GM18519 (cell line): ENCODE results near the gene AGXT2.

ENCODE experiments used
- ATAC-seq: cut with Tn5 transposase; IDR thresholded peaks from one replicate; pipeline ENCODE4 v1.9.1; 2021; ENCODE audit warnings: mild to moderate bottlenecking, moderate library complexity; ENCODE audit not compliant: unreplicated experiment, low FRiP score

AGXT2 gene

DNA sequence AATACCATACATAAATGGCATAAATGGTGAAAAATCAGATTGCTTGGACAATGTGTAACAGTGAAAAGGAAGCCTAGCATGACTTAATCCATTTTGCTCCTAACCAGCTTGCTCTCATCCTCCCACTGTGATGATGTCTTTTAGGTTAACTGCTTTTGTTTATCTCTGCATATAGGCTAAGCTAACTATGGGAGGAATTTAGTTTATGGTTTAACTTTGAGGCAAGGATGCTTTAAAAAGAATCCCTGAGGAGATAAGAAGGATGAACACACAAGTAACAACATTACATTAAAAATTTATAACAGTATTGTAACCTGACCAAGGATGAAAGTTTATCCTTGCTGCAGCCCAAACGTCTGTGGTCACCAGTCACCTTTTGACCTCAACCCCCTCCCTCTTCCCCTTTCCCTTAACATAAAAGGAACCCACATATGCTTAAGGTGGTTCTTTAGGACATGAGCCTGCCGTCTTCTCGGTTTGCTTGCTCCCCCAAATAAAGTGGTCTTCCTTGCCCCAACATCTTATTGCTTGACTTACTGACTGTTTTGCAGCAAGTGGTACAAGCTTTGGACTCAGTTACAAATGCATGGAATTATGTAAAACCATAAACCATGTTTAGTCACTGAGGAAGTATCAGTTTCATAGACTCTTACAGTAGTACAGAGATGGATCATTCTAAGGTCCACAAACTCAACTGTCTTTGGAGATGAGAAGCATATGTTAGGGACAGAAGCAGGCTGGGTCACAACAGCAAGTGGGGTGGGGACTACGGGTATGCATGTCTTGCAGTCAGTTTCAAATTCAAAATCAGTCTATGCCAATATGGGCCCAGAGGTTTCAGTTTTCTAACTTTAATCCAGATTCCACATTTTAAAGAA, 31.3 kb downstream of the AGXT2 start:
- ATAC-seq: no peak

GRCh38 chr5:35015063-35015462, 32.7 kb downstream of the AGXT2 start:
- ATAC-seq: no peak

DNA sequence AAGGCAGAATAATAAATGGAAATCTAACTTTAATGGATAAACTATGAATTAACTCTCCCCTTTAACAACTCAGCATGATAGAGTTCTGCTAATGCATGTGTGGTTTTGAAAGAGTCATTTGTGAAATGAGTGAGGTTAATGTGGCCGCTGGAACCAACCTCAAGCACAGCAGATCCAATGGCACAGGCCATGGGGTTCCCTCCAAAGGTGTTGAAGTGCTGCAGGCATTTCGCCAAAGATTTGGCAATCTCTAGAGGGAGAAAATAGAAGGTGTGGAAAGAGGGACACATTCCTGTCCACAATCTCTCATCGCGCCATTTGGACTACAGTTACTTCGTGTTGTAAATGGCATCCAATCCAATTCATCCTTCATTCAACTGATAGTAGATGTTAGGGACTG, 35.0 kb downstream of the AGXT2 start:
- ATAC-seq: no peak

DNA sequence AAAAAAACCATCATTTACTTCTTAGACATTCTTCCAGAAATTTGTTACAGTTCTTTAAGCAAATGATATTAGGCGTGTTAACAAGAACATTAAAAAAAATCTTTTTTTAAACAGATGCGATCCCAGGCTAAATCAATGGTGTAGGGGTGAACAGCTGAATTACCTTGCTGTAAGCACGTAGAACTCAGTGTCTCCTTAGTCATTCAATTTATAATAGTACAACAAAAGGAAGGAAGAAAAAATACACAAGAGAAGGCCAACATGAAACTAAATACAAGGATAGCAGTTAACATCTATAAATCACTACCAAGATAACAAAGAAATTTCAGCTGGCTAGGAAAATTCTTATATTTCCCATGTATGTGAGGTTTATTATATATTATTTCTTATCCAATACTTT, 35.4 kb downstream of the AGXT2 start:
- no peak for ATAC-seq

GRCh38 chr5:35010676-35011075, 37.1 kb downstream of the AGXT2 start:
- no peak for ATAC-seq

DNA sequence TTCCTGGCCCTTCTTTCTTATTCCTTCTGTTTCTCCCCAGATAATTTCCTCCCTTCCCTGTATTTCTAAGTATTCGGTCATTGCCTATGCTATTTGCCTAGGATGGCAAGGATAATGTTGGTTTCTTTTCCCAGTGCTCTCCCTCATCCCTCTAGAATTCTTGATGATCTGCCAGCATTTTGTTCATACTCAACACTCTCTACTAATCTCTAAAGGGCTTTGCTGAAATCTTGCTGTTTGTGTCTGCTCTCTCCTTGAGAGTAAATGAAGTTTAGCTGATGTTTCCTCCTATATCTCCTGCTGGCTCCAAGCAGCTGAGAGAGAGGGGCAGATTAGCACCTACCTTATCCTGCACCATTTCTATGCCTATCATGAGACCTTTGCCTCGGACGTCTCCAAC, 38.1 kb downstream of the AGXT2 start:
- no peak for ATAC-seq

- ATAC-seq: no peak
Measured at GRCh38 chr5:35009019-35009418, 38.7 kb downstream of the AGXT2 start.

DNA sequence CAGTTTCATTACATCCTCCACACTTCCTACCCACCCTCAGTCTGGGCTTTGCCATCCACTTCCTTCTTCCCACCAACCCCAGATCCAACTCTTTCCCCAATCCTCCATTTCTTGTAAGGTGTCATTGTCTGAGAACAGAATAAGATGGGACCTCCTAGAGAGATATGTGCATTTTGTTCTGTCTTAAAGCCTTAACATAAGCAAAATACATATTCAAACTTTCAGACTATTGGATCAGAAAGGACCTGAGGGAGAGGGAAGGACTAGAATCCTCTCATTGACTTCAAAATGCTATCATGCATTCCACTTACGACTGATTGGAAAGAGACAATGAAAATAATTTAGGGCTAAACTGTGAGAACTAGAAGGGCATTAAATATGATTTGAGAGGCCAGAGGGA, 43.0 kb downstream of the AGXT2 start:
- no peak for ATAC-seq

GRCh38 chr5:35004200-35004599, 43.5 kb downstream of the AGXT2 start:
- no peak for ATAC-seq

- no peak for ATAC-seq
Measured at GRCh38 chr5:35003018-35003957, 44.5 kb downstream of the AGXT2 start.

- no peak for ATAC-seq
Measured at GRCh38 chr5:35002459-35002858, 45.3 kb downstream of the AGXT2 start.

DNA sequence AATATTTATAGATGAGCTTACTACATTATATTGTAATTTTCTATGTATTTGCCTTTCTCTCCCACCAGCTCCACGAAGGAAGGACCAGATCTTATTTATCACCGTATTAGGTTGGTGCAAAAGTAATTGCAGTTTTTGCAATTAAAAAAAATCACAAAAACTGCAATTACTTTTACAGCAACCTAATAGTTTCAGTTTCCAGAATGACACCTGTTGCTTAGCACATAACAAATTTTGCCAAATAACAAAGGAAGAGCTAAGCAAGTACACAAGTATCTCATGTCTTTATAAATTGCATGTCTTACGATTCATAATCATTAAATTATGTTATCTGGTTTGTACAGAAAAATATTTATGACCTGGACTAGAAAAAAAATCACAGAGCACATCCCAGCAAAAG, 45.9 kb downstream of the AGXT2 start:
- no peak for ATAC-seq

- no peak for ATAC-seq
Measured at GRCh38 chr5:34998058-34998789, 49.5 kb downstream of the AGXT2 start.

GRCh38 chr5:34996261-34996660, 51.5 kb downstream of the AGXT2 start:
- no peak for ATAC-seq

- ATAC-seq: no peak
Measured at GRCh38 chr5:34993951-34994350, 53.8 kb downstream of the AGXT2 start.

GRCh38 chr5:34991486-34992238, 56.1 kb downstream of the AGXT2 start:
- ATAC-seq: no peak

DNA sequence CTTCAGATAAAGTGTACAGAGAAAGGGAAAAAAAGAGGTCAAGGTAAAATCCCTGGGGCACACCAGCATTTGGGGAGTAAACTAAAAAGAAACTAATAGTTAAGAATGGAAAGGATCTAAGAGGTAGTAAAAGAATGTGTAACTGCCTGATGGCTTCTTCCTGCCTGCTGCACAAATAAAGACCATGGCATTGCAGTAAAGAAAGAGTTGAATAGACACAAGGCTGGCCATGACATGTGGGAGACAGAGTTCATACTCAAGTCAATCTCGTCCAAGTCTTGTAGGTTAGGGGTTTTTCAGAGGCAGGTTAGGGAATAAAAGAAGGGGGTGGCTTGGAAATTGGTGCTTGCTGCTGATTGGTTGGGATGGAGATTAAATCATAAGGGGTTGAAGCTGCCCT, 60.8 kb downstream of the AGXT2 start:
- no peak for ATAC-seq

DNA sequence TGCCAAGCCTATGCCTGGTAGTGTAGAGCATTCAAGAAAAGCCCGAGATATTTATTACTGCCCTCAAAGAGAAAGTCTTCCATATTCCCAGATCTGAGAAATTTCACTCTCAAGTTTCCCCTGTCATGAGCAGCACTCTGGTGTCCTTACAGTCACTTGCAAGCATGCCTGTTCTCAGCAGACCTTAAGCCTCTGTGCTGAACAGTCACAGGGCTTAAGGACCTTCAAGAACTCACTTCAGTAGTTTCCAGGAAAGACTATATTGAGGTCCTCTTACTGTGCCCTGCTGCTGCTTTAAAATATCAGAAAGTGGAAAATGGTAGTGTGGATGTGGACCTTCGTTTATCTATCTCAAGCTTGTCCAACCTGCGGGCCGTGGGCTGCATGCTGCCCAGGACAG, 64.9 kb downstream of the AGXT2 start:
- ATAC-seq: no peak

DNA sequence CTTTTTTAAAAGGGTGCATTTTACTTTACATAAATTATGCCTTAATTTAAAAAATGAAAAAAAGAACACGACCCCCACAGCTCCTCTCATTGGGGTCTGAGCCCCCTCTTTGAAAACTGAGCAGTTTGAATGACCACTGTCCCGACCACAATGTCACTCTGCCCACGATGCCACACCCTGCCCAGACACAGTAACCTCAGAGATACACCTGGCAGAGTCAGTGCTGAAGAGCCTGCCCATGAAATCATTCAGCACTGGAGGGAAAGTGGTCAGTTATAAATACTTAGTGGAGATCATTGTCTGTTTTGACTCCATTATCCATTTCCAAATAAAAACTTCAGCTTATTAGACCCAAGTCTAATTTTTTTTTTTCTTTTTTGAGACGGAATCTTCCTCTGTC, 69.1 kb downstream of the AGXT2 start:
- no peak for ATAC-seq

- no peak for ATAC-seq
Measured at GRCh38 chr5:34977934-34978613, 69.7 kb downstream of the AGXT2 start.
